Renal pelvis (tissue), 4 donors: Measurements from ENCODE around the gene SLC25A39. TPM values are rescaled to one million over a fixed set of nuclear protein-coding genes. Genes with fewer than 3 reads are reported as not detected.
"Not testable (repeated sequence)": the region's sequence is repeated elsewhere in the genome, so short reads cannot be mapped to it uniquely, and the experiment has no call there.

Experiments
- DNase-seq: peaks from one replicate; pipeline ENCODE4 v3.0.0-alpha.2; 2013
- polyA plus RNA-seq, 3 donors: library from polyadenylated mRNA; unstranded; fragments of 120-200 nt; gene quantifications; one replicate each; pipeline ENCODE4 v1.2.1, GENCODE V29; 2013; ENCODE audit not compliant: insufficient read length in 3 of 3

Gene SLC25A39
- polyA plus RNA-seq, 3 donors: 107 to 135 (median 117) TPM

DNA sequence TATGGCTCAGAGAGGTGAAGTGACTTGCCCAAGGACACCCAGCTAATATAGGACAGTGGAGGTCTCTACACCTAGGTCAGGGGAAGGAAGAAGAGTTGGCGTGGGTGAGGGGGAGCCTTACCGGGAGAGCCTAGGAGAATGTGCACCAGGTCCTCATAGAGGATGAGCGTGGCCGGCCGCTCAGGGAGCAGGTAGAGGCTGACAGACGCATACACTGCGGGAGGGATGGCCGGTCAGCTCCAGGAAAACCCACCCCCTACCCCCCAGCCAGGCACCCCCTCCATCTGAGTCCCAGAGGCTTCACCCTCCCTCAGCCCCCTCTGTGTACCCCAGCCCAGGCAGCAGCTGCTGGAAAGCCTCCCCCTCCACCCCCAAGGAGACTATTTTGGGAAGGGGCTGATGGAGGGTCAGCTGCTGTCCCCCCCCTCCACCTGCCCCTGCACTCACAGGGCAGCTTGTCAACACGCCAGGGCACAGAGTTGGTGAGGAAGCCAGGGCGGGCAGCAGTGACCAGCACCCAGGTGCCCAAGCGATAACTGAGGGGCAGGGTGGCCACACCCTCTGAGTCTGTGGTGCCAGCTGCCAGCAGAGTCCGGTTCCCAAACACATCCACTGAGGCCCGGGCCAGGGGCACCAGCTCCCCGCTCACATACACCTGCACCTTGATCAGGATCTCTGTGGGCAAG is 35.0 kb upstream of the SLC25A39 start:
- no peak for DNase-seq

DNA sequence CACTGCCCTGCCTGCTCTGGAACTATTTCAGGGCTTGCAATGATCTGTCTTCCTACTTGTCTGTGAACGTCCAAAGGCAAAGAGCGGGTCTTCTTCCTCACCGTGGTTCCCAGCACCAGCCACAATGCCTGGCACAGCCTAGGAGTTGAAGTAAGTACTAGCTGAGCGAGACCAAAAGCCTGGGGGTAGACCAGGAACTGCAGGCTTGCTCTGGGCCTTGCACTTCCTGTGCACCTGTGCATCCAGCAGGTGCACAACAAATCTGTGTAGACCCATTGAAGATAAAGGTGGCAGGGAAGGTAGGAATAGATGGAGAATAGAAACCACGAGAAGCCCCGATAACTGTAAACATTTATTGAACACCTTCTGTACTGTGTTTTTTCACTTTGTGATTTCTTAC is 34.4 kb upstream of the SLC25A39 start:
- no peak for DNase-seq

DNA sequence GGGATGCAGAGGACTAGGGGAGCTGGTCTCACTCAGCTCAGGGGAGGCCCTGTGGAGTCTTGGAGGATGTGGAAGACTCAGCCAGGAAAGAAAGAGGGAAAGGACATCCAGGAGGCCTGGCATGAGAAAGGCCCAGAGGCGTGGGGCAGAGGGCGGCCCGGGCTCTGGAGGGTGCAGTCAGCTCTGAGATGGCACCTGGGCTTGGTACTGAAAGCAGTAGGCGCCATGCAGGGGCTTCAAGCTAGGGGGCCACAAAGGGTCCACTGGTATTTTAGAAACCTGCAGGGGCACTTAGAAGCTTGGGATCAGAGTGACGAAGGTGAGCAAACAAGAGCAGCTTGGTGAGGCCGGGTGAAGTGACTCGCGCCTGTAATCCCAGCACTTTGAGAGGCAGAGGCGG is 33.4 kb upstream of the SLC25A39 start:
- no peak for DNase-seq

DNA sequence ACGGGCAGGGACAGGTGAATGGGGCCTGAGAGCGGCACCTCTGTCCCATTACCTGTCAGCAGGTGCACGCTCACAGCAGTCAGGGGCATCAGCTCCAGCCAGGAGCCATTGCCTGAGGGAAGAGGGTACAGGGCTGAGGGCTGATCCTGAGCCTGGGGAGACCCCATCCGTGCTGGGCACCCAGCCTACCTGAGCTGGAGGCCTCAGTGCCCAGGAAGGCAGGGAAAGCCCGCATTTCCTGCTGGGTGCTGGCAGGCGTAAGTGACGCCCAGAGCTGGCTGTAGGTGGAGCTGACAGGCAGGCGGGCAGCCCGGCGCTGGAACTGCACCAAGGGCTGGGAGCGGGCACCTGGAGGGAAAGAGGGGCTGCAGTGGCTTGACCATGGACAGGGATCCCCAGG is 31.6 kb upstream of the SLC25A39 start:
- no peak for DNase-seq

DNA sequence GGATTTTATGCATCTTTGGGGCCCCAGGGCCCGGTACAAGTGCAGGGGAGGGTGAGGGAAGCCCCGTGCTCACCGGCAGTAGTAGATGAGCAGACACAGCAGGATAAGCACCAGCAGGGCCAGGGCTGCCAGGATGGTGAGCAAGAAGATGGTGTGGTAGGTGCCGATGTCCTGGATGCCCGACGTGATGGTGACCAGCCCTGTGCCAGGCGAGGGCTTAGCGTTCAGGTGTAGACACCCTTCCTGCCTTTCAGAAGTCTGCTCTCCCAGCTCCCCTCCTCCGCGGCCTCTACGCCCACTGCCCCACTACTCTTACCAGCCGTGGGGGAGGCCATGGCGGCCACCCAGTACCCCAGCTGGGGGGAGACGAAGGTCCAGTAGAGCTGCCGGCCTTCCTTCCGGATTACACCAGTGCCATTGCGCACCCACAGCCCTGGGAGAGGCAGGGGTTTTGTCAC is 31.0 kb upstream of the SLC25A39 start:
- no peak for DNase-seq

DNA sequence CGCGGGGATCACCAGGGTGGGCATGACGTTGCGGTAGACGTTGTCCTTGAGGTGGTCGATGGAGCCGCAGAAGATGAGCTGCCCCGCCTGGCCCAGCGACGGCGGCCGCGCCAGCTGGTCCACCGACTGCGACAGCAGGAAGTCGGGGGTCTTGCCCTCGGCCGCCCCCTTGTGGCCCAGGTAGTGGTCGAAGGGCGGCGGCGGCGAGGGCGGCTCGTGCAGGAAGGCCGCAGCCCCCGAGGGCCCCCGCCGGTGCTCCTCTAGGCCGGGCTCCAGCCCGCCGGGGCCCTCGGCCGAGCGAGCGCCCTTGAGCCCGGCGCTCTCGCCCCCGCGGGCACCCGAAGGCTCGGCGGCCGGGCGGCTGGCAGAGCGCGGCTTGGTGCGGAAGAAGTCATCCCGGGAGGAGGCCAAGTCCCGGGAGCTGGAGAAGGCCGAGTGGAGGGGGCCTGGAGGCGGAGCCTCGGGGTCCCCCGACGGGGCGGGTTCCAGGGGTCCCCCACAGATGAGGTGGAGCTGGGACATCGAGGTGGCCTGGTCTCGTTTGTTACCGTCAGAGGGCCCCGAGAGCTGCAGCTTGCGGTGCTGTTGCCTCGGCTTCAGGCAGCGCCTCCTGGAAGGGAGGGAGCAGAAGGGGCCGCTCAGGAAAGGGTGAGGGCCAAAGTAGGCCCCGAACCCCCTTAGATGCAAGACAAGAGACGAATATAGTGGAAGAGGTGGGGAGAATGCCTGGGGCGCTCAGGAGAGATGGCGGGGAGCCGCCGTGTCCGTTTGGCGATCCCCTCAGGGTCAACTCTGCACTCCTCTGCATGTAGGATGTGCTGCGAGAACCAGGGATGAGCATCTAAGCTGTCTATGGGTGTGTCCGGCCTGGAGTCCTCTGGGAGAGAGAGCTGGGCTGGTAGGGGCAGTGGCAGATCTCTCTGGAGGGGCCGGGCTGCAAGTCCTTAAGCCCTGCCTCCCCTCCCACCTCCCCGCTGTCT is 30.2 kb upstream of the SLC25A39 start:
- DNase-seq: no peak

DNA sequence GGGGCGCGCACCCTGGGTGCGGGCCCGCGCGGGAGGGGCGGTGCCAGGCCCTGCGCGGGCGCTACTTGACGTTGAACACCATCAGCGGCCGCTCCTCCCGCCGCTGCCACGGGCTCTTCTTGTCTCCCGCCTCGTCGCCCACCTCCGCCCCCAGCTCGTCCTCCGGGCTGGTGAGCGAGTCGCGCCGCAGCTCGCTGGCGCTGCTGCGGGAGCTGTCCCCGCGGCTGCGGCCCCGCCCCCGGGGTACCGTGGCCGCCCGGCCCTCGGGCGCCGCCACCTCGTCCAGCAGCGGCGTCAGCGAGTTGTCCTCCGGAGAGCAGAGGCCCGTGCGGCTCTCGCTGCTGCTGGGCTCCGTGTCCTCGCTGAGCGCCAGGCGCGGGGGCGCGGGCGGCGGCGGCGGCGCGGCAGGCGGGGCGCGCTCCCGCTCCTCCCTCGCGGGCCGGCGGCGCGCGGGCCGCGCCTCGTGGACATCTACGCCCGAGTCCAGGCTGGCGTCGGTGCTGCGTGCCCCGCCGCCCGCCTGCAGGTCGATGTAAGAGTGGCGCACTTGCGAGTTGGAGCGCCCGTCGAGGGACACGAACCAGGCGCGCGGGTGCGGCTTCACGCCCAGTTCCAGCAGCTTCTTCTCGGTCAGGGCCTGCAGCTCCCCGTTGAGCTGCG is 29.2 kb upstream of the SLC25A39 start:
- DNase-seq: no peak

DNA sequence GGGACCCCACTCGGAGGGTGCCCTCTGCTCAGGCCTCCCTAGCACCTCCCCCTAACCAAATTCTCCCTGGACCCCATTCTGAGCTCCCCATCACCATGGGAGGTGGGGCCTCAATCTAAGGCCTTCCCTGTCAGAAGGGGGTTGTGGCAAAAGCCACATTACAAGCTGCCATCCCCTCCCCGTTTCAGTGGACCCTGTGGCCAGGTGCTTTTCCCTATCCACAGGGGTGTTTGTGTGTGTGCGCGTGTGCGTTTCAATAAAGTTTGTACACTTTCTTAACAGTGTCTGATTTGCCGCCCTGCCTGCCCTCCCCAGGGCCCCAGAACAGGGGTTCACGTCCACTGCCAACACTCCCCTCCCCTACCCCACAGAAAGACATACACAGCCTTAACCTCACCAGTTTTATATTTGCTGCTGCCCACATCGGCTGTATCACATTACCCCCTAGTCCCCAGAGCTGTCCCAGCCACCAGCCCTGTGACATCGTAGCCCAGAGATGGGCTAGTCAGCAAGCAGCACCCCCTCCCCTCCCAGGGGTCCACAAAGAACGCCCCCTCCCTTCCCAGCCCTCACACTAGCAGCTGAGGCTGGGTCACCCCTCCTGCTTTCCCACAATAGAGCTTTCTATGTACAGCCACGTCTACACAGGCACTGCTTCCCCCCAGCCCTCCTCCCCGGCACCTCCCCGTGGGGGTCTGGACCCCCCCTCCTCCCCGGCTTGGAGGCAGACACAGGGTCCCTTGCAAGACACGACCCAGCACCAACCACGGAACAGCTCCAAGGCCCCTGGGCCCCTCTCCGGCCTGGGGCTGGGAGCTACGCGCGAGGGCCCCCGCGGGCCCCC is 28.4 kb upstream of the SLC25A39 start:
- DNase-seq: no peak

DNA sequence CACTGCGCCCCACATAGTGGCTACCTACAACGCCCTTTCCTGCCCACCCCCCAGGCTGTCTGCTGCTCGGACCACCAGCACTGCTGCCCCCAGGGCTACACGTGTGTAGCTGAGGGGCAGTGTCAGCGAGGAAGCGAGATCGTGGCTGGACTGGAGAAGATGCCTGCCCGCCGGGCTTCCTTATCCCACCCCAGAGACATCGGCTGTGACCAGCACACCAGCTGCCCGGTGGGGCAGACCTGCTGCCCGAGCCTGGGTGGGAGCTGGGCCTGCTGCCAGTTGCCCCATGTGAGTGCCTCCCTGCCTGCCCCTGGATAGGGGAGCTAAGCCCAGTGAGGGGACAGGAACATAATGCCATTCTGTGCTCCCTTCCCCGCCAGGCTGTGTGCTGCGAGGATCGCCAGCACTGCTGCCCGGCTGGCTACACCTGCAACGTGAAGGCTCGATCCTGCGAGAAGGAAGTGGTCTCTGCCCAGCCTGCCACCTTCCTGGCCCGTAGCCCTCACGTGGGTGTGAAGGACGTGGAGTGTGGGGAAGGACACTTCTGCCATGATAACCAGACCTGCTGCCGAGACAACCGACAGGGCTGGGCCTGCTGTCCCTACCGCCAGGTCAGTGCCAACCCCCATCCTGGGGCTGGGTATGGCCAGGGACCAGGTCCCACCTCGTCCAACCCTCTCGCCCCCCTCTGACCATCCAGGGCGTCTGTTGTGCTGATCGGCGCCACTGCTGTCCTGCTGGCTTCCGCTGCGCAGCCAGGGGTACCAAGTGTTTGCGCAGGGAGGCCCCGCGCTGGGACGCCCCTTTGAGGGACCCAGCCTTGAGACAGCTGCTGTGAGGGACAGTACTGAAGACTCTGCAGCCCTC is 27.6 kb upstream of the SLC25A39 start:
- no peak for DNase-seq

DNA sequence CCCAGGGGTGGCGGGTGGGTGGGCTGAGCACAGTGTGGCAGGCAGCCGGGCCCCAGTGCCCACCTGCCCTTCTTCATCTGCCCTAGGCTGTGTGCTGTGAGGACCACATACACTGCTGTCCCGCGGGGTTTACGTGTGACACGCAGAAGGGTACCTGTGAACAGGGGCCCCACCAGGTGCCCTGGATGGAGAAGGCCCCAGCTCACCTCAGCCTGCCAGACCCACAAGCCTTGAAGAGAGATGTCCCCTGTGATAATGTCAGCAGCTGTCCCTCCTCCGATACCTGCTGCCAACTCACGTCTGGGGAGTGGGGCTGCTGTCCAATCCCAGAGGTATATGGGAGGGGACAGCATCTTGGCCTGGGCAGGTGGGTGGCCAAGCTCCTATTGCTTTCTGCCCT is 26.8 kb upstream of the SLC25A39 start:
- DNase-seq: no peak

DNA sequence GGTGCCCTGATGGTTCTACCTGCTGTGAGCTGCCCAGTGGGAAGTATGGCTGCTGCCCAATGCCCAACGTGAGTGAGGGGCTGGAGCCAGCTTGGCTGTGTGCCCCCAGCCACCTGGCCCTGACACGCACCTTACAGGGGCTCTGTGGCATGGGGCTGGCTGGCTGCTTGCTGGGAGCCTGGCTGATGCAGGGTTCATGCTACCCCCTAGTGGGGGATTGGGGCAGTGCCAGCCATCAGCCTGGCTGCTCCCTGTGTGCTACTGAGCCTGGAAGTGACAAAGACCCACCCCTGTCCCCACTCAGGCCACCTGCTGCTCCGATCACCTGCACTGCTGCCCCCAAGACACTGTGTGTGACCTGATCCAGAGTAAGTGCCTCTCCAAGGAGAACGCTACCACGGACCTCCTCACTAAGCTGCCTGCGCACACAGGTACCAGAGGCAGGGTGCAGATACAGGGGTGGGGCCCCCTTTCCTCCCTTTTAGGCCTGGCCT is 26.2 kb upstream of the SLC25A39 start:
- no peak for DNase-seq

DNA sequence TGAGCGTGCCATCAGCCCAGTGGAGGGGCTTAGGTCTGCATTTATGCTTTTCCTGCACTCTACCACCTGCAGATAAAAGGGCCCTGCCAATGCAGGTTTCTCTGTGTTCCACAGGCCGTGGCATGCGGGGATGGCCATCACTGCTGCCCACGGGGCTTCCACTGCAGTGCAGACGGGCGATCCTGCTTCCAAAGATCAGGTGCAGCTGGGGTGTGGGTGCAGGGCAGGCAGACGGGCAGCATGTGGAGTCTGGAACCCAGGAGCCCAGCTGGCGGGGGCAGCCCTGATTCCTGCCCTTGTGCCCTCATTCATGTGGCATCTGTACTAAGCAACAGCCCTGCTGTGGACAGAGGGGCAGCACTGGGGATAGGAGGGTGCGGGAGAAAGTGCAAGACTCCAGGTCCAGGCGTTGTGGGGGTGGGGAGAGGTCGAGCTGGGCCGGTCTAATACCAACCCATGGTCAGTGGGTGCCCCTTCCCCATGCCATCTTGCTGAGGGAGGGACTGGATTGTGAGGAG is 25.0 kb upstream of the SLC25A39 start:
- no peak for DNase-seq

DNA sequence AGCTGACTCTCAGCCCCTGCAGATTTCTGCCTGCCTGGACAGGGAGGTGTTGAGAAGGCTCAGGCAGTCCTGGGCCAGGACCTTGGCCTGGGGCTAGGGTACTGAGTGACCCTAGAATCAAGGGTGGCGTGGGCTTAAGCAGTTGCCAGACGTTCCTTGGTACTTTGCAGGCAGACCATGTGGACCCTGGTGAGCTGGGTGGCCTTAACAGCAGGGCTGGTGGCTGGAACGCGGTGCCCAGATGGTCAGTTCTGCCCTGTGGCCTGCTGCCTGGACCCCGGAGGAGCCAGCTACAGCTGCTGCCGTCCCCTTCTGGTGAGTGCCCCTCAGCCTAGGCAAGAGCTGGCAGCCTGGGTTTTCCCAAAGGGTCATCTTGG is 24.4 kb upstream of the SLC25A39 start:
- DNase-seq: no peak

DNA sequence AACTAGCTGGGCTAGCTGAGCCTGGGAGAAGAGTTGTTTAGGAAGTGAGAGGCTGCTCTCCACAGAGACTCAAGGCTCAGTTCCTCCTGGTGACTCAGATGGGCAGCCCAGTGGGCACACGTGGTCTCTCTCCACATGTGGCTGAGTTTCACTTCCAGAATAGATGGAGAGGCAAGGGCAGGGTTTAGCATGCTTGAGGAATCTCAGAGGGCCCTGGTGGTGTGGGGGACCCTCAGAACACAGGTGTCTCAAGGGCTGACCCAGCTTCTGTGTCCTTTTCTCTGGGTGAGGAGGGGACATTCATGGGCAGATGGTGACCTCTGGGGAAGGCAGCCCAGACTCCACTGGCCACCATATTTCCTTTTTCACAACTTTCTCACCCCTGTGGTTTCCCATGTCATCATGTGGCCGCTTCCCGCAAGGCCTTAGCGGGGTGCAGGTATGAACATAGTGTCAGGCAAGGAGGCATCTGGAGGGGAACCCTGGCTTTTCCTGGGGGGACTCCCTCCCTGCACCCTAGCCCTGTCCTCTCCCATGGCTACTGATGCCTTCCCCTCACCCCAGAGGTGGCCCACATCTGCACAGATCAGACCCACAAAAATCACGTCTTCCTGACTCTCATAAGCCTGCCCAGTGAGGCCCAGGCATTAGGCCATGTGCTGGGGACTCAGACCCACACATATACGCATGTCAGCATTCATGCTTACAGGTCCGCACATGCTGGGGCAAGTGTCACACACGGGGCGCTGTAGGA is 23.8 kb upstream of the SLC25A39 start:
- DNase-seq: no peak

DNA sequence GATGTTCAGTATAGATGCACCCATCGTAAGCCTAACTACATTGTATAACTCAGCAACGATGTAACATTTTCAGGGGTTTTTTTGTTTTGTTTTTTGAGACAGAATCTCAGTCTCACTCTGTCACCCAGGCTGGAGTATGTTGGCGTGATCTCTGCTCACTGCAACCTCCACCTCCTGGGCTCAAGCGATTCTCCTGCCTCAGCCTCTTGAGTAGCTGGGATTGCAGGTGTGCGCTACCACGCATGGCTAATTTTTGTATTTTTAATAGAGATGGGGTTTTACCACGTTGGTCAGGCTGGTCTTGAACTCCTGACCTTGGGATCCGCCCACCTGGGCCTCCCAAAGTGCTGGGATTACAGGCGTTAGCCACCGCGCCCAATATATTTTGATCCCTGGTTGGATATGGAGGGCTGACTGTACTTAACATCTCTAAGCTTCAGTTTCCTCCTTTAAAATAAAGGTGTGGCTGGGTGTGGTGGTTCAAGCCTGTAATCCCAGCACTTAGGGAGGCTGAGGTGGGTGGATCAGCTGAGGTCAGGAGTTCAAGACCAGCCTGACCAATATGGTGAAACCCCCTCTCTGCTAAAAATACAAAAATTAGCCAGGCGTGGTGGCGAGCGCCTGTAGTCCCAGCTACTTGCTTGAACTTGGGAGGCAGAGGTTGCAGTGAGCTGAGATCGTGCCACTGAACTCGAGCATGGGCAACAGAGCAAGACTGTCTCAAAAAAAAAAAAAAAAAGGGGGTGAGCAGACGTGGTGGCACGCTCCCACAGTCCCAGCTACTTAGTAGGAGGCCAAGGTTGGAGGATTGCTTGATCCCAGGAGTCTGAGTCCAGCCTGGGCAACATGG is 22.8 kb upstream of the SLC25A39 start:
- not testable (repeated sequence) for DNase-seq

DNA sequence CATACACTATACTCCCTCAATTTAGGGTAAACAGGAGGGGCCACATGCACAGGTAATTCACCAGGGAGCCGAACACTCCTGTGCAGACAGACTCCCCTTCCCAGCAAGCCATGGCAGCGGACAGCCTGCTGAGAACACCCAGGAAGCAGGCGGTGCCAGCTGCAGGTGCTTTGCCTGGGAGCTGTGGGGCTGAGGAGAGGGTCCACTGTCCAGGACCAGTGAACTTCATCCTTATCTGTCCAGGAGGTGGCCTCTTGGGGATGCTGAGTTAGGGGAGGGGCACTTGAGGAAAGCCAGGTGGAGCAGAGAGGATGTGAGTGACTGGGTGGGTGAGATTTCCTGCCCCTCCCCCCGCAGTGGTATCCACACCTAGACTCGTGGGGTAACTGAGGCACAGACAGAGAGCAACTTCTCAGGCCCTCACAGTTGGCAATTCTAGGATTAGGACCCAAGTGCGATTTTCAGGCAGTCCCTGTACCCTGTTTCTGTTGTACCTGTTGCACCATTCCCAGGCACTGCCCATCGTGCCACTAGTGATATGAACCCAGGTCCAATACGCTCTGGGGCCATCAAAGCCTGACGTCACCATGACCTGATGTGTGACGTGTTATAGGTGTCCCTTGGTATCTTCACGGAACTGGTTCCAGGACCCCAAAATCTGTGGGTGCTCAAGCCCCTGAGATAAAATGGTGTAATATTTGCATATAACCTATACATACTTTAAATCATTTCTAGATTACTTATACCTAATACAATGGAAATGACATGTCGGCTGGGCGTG is 21.6 kb upstream of the SLC25A39 start:
- DNase-seq: no peak

DNA sequence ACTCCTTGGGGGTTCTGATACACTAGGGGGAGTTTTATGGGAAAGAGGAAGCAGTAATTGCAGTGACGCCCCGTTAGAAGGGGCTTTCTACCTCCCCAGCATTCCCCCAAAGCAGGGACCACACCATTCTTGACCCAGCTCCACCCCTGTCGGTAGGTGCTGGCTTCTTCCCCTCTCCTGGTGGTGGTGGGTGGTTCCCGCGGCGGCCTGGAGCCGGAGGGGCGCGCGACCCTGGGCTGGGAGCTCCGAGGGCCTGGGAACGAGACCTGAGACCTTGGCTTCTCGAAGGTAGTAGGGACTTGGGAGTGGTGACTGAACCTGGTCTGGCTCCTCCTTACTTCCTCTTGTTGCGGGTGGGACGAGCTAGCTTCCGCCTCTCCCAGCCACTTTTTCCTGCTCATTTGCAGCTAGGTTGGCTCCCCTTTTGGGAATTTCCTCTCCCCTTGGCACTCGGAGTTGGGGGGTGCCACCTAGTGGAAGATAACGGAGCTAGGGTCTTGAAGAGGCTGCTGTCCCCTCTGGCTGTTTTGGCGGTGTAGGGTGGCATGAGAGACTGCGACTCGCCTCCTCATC is 20.9 kb upstream of the SLC25A39 start:
- DNase-seq: peak; percentile 83
